Measurements from ENCODE around the gene FAM234B. TPM values are rescaled to one million over a fixed set of nuclear protein-coding genes. Genes with fewer than 3 reads are reported as not detected.

The FAM234B gene
- total RNA-seq, 4 donors from 2014 or later, result 15.7 to 23.2 (median 19.3) TPM

- no peak for DNase-seq
- H3K36me3 ChIP-seq, result no peaks in the 10 kb centered on the region
- H3K4me3 ChIP-seq (replicated peaks in 1 of 3), result no peak overlapping the region
- H3K27ac ChIP-seq, result no peak overlapping the region
- peaks cover 2 to 10% of the 10 kb centered on the region in 2 donors for H3K4me1 ChIP-seq
- no peaks in the 10 kb centered on the region for H3K27me3 ChIP-seq
- WGBS, 2 donors, result 89 to 90% methylated on average over 4 of the region's 4 CpGs
- intact Hi-C loops (cut with DNase I), result loop anchor here (10.0 kb wide), 1 partner anchor 54 kb away; no protein-coding TSS in a partner anchor
- H3K9me3 ChIP-seq, result no peaks in the 10 kb centered on the region
- TF ChIP-seq POLR2A (IDR thresholded peaks at IDR 0.05), result no peak
- no peak for TF ChIP-seq CTCF (IDR thresholded peaks at IDR 0.05)
These were observed 44.3 kb downstream of the FAM234B start for GRCh38 chr12:13088496-13088895.

GRCh38 chr12:13090054-13090453 is 45.9 kb downstream of the FAM234B start:
- WGBS, 2 donors, result 92 to 96% methylated on average over 4 of the region's 4 CpGs
- DNase-seq, result no peak
- Histone ChIP-seq H3K27me3 (no peaks in the 10 kb centered on the region), H3K27ac (no peak overlapping the region), H3K9me3 (no peaks in the 10 kb centered on the region), H3K4me3 (replicated peaks in 1 of 3) (no peak overlapping the region), H3K36me3 (no peaks in the 10 kb centered on the region), H3K4me1 (peaks cover 9 to 20% of the 10 kb centered on the region in 2 donors)
- TF ChIP-seq CTCF (IDR thresholded peaks at IDR 0.05) (no peak), POLR2A (IDR thresholded peaks at IDR 0.05) (no peak)
- intact Hi-C loops (cut with DNase I), result loop anchor here (10.0 kb wide), 1 partner anchor 175 kb away; no protein-coding TSS in a partner anchor

GRCh38 chr12:13091832-13092231 is 47.7 kb downstream of the FAM234B start:
- 95 to 96% methylated on average over 6 of the region's 6 CpGs for WGBS, 2 donors
- Histone ChIP-seq H3K9me3 (no peaks in the 10 kb centered on the region), H3K27me3 (no peaks in the 10 kb centered on the region), H3K27ac (no peak overlapping the region), H3K4me3 (replicated peaks in 1 of 3) (no peak overlapping the region), H3K36me3 (no peaks in the 10 kb centered on the region), H3K4me1 (peaks cover 9 to 14% of the 10 kb centered on the region in 2 donors)
- no peak for DNase-seq
- TF ChIP-seq POLR2A (IDR thresholded peaks at IDR 0.05) (no peak), CTCF (IDR thresholded peaks at IDR 0.05) (no peak)
- intact Hi-C loops (cut with DNase I), result loop anchor here (10.0 kb wide), 1 partner anchor 177 kb away; no protein-coding TSS in a partner anchor

- Histone ChIP-seq H3K4me1 (peaks cover 14 to 24% of the 10 kb centered on the region in 2 donors), H3K27ac (peak overlapping the region in 1 of 3 donors; percentile 32), H3K4me3 (replicated peaks in 1 of 3) (no peak overlapping the region), H3K36me3 (no peaks in the 10 kb centered on the region), H3K27me3 (no peaks in the 10 kb centered on the region), H3K9me3 (no peaks in the 10 kb centered on the region)
- intact Hi-C loops (cut with DNase I), result loop anchor here (10.0 kb wide), 1 partner anchor 179 kb away; no protein-coding TSS in a partner anchor
- 51 to 62% methylated on average over 7 of the region's 7 CpGs for WGBS, 2 donors
- TF ChIP-seq CTCF (IDR thresholded peaks at IDR 0.05) (no peak), POLR2A (IDR thresholded peaks at IDR 0.05) (no peak)
- DNase-seq, result peak in 1 of 2 donors; percentile 58
These were observed 49.1 kb downstream of the FAM234B start for GRCh38 chr12:13093191-13093847.

- peak overlapping the region in 2 of 3 donors; percentile 21 to 32 for H3K27ac ChIP-seq
These were observed 49.7 kb downstream of the FAM234B start for GRCh38 chr12:13093848-13094220.

More at GRCh38 chr12:13093848-13094220, 49.7 kb downstream of the FAM234B start:
- intact Hi-C loops (cut with DNase I), result loop anchor here (10.0 kb wide), 1 partner anchor 179 kb away; no protein-coding TSS in a partner anchor
- Histone ChIP-seq H3K9me3 (no peaks in the 10 kb centered on the region), H3K4me3 (replicated peaks in 1 of 3) (no peak overlapping the region), H3K36me3 (no peaks in the 10 kb centered on the region), H3K4me1 (peaks cover 19 to 29% of the 10 kb centered on the region in 2 donors), H3K27me3 (no peaks in the 10 kb centered on the region)
- DNase-seq, result peak in 1 of 2 donors; percentile 49
- 25 to 27% methylated on average over 2 of the region's 2 CpGs for WGBS, 2 donors
- TF ChIP-seq POLR2A (IDR thresholded peaks at IDR 0.05) (no peak), CTCF (IDR thresholded peaks at IDR 0.05) (no peak)
